ENCODE results near the gene TMEM270. TPM values are rescaled to one million over a fixed set of nuclear protein-coding genes. Genes with fewer than 3 reads are reported as not detected.
"Not testable (repeated sequence)": the region's sequence is repeated elsewhere in the genome, so short reads cannot be mapped to it uniquely, and the experiment has no call there.

TMEM270 gene
- total RNA-seq, 1 experiment from 2014 or later = not detected

DNA sequence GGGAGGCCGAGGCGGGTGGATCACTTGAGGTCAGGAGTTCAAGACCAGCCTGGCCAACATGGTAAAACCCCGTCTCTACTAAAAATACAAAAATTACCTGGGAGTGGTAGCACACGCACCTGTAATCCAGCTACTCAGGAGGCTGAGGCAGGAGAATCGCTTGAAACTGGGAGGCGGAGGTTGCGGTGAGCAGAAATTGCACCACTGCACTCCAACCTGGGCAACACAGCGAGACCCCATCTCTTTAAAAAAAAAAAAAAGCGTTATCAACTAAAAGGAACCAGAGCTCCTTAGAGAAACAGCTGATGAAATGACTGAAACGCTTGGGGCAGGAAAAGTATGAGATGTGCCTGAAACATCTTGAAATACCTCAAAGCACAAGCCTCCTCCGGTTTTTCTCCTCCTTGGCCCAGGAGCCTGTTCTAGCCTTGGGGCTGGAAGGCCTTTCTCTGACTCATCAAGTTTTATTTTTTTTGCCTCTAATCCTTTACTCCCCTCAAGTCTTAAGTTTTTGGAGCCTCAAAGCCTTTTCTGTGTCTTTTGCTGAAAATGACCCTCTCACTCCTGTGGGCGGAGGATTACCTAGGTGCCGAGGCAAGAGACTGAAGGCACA, 16.0 kb upstream of the TMEM270 start:
- DNase-seq = peak; percentile 53
- Histone ChIP-seq H3K9me3 (no peaks in the 10 kb centered on the region), H3K27me3 (no peaks in the 10 kb centered on the region), H3K36me3 (no peaks in the 10 kb centered on the region), H3K4me3 (no peak overlapping the region)

DNA sequence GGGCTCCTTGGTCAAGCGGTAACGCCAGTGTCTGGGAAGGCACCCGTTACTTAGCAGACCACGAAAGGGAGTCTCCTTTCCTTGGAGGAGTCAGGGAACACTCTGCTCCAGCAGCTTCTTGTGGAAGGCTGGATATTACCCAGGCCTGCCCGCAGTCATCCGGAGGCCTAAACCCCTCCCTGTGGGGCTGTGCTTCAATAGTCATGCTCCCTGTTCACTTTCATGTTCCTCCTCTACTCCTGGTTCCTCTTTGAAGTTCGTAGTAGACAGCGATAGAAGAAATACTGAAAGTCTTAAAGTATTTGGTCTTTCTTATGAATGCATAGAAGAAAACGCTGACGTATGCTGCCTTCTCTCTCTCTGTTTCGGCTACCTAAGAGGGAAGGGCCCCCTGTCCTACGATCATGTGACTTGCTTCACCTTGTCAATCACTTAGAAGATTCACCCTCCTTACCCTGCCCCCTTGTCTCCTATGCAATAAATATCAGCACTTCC, 15.2 kb upstream of the TMEM270 start:
- DNase-seq, H3K4me3 ChIP-seq: not testable (repeated sequence)

DNA sequence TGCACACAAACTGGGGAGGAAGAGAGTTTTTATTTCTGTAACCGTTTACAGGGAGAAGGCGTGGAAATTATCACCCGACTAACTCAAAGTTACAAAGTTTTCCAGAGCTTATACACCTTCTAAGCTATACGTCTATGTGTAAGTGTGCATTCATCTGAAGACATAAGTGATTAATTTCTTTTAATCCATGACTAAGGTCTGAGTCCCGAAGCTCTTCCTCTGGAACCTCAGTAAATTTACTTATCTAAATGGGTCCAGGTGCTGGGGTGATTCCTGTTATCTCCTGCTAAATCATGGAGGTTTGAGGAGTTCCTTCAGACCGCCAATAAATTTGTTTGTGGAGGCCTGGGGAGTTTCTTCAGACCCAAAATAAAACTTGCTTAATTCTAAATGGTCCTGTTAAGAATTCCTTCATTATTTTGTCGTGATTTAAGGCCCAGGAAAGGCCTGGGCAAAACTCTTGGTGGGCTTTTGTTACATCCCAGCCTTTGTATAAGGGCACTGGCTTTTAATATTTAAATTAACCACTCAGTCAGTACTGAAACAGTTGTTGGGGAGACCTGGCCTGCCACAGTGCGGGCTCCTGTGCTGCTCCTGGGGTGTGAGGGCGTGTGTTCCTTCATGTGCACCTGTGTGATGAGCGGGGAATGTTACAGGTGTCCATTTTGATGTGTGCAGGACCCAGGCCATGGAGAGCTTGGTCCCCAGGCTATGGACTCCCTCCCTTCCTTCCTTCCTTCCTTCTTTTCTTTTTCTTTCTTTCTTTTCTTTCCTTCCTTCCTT, 12.8 kb upstream of the TMEM270 start:
- Histone ChIP-seq H3K4me3 (no peak overlapping the region), H3K36me3 (no peaks in the 10 kb centered on the region), H3K9me3 (no peaks in the 10 kb centered on the region), H3K27me3 (no peaks in the 10 kb centered on the region)
- no peak for DNase-seq

More for the DNA sequence above, 15.2 kb upstream of the TMEM270 start:
- not testable (repeated sequence) for H3K9me3 ChIP-seq, H3K36me3 ChIP-seq, H3K27me3 ChIP-seq

DNA sequence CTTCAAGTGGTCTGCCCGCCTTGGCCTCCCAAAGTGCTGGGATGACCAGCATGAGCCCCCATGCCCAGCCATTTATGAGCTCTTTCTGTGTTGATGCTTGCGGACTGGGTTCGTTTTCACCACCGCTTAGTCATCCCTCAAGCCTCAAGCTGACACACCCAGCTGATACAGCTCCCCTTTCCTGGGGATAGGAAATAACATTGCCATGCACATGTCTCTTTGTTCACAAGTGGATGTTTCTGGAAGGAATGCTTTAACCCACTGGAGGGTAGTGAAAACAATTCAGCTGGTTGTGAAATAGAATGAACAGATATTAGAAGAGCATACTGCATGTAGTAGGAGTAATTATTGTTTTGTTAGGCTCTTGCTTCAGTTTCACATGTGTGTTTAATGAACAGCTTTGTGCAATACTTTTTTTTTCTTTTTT, 10.2 kb upstream of the TMEM270 start:
- H3K4me3 ChIP-seq = no peak overlapping the region
- H3K27me3 ChIP-seq = no peaks in the 10 kb centered on the region
- DNase-seq = peak; percentile 80
- no peaks in the 10 kb centered on the region for H3K9me3 ChIP-seq
- no peaks in the 10 kb centered on the region for H3K36me3 ChIP-seq

DNA sequence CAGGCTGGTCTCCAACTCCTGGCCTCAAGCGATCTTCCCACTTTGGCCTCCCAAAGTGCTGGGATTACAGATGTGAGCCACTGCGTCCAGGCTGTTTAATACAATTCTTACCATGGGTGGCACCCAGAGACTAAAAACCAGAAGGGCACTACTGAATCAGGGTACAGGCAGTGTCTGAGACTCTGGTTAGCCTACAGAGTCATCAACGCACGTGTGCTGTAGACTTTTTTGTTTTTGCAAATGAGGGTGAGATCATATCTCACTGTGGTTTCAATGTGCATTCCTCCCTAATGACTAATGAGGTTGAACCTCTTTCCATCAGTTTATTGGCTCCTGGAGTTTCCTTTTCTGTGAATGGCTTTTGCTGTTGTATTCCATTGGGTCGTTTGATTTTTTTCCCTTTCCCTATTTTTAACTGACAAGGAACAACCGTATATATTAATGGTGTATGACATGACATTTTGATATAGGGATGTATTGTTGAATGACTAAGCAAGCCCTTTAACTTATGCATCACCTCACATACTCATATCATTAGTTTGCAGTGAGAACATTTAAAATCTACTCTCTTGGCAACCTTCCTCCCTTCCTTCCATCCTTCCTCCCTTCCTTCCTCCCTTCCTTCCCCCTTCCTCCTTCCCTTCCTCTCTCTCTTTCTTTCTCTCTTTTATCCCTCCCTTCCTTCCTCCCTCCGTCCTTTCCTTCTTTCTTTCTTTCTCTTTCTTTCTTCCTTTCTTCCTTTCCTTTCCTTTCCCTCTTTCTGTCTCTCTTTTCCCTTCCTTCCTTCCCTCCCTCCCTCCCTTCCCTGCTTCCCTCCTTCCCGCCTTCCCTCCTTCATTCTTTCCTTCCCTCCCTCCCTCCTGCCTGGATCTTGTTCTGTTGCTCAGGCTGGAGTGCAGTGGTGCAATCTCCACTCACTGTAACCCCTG, 9.3 kb upstream of the TMEM270 start:
- no peaks in the 10 kb centered on the region for H3K9me3 ChIP-seq
- DNase-seq = peak; percentile 57
- no peaks in the 10 kb centered on the region for H3K27me3 ChIP-seq
- no peak overlapping the region for H3K4me3 ChIP-seq
- H3K36me3 ChIP-seq = no peaks in the 10 kb centered on the region

DNA sequence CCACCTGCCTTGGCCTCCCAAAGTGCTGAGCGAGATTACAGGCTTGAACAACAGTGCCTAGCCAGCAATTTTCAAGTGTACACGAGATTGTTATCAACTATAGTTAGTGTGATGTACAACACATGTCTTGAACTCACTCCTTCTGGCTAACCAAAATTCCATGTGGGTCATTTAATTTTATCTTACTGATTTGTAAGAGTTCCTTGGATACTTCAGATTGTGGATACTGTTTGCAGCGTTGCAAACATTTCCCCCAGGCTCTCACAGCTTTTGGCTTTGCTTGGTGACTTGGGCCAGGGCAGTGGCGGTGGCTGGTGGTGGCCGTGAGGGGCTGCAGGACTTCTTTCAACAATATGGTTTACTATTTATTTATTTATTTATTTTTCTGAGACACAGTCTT, 8.5 kb upstream of the TMEM270 start:
- Histone ChIP-seq H3K9me3 (no peaks in the 10 kb centered on the region), H3K27me3 (no peaks in the 10 kb centered on the region), H3K4me3 (no peak overlapping the region), H3K36me3 (no peaks in the 10 kb centered on the region)
- no peak for DNase-seq

DNA sequence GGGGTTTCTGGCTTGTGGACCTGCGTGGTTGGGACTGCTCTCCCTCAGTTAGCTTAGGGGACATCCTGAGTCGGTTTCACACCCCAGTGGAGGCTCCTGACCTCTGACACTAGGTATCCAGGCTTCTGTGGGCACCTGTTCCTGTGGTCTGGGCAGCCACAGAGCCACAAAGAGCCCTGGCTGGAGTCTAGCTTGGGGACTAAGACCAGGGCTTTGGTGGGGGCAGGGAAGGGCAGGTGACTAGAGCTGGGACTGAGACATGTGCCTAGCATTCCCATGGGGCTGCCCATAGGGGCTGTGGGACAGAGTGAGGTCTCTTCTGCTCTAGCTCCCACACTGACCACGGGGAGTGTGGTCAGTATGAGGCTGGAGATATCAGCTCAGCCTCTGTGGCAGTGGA, 4.0 kb upstream of the TMEM270 start:
- DNase-seq = no peak
- Histone ChIP-seq H3K9me3 (no peaks in the 10 kb centered on the region), H3K36me3 (no peaks in the 10 kb centered on the region), H3K4me3 (no peak overlapping the region), H3K27me3 (no peaks in the 10 kb centered on the region)

DNA sequence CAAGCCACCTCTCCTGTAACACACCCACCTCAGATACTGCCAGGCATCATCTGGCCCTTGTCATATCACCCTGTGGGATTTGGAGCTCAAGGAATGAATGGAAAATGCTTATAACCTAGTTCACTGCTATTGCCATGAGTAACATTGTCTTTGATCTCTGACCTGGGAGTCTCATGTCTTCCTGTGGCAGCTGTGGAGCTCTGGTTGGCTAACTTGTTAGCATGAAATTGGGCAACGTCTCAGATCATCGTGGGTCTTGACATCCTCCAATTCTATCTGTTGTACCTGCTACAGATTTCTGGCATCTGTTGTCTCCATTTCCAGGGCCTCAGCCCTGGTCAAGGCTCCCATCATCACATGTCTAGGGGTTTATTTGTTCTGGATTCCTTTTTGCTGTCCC, 2.2 kb upstream of the TMEM270 start:
- DNase-seq = no peak
- no peaks in the 10 kb centered on the region for H3K27me3 ChIP-seq
- H3K36me3 ChIP-seq = no peaks in the 10 kb centered on the region
- H3K9me3 ChIP-seq = no peaks in the 10 kb centered on the region
- no peak overlapping the region for H3K4me3 ChIP-seq

DNA sequence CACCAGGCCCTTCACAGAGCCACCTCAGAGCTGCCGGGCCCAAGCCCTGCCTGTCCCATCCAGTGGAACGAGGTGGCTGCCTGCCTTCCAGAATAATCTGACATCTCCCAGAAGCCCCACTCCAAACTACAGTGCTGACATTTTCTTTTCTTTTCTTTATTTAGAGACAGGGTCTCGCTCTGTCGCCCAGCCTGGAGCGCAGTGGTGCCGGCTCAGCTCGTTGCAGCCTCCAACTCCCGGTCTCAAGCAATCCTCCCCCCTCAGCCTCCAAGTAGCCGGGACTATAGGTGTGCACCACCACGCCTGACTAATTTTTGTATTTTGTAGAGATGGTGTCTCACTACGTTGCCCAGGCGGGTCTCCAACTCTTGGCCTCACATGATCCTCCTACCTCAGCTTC, 346 bp downstream of the TMEM270 start:
- Histone ChIP-seq H3K36me3 (no peaks in the 10 kb centered on the region), H3K4me3 (no peak overlapping the region), H3K9me3 (no peaks in the 10 kb centered on the region), H3K27me3 (no peaks in the 10 kb centered on the region)
- DNase-seq = no peak

DNA sequence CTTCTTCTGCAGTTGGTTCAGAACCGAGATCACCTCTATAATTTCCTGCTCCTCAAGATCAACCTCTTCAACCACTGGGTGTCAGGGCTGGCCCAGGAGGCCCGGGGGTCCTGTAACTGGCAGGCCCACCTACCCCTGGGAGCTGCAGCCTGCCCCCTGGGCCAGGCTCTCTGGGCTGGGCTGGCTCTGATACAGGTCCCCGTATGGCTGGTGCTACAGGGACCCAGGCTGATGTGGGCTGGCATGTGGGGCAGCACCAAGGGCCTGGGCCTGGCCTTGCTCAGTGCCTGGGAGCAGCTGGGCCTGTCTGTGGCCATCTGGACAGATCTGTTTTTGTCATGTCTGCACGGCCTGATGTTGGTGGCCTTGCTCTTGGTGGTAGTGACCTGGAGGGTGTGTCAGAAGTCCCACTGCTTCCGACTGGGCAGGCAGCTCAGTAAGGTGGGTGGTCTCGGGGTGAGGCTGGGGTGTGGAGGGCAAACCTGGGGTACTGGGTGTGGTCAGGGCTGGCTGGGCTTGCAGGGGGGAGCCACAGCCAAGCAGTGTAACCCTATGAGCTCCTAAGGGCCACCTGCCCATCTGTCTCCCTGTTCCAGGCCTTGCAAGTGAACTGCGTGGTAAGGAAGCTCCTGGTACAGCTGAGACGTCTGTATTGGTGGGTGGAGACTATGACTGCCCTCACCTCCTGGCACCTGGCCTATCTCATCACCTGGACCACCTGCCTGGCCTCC, 4.2 kb downstream of the TMEM270 start:
- DNase-seq = no peak
- Histone ChIP-seq H3K27me3 (no peaks in the 10 kb centered on the region), H3K4me3 (no peak overlapping the region), H3K9me3 (no peaks in the 10 kb centered on the region), H3K36me3 (no peaks in the 10 kb centered on the region)

DNA sequence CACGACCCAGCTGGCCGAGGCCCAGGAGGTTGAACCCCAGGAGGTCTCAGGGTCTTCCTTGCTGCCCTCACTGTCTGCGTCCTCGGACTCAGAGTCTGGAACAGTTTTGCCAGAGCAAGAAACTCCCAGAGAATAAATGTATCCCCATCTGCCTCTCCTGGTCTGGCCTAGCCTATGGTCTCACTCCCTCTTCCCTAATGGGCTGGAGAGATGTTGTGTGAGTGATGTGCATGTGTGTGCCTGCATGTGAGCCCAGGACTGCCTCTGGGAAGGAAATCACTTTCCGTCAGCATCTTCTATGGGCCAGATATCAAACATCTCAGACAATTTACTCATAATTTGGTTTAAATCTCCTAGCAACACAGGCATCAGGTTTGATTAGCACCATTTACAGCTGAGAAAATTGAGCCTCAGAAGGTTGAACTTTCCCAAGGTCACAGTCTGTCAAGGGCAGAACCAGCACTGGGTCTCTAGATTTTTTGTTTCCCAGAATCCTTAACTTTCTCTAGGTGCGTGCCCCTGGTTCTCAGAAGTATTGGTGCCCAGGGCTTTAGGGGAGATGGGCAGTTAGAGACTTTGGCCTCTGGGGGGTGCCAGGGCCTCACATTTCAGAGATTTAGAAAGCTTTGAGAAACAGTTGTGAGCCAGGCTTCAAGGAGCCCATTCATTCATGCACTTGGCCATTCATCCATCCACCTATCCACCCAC, 4.9 kb downstream of the TMEM270 start:
- Histone ChIP-seq H3K27me3 (no peaks in the 10 kb centered on the region), H3K4me3 (no peak overlapping the region), H3K36me3 (no peaks in the 10 kb centered on the region), H3K9me3 (no peaks in the 10 kb centered on the region)
- DNase-seq = no peak

DNA sequence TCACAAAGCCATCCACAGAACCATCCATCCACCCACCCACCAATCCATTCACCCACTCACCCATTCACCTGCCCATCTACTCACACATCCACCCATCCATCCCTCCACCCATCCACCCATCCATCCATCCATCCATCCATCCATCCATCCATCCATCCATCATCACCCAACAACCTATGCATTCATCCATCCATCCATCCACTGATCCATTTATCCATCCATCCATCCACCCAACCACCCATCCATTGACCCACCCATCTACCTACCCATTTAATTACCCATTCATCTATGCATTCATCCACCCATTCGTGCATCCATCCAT, 5.4 kb downstream of the TMEM270 start:
- Histone ChIP-seq H3K27me3 (no peaks in the 10 kb centered on the region), H3K4me3 (no peak overlapping the region), H3K9me3 (no peaks in the 10 kb centered on the region), H3K36me3 (no peaks in the 10 kb centered on the region)
- no peak for DNase-seq

DNA sequence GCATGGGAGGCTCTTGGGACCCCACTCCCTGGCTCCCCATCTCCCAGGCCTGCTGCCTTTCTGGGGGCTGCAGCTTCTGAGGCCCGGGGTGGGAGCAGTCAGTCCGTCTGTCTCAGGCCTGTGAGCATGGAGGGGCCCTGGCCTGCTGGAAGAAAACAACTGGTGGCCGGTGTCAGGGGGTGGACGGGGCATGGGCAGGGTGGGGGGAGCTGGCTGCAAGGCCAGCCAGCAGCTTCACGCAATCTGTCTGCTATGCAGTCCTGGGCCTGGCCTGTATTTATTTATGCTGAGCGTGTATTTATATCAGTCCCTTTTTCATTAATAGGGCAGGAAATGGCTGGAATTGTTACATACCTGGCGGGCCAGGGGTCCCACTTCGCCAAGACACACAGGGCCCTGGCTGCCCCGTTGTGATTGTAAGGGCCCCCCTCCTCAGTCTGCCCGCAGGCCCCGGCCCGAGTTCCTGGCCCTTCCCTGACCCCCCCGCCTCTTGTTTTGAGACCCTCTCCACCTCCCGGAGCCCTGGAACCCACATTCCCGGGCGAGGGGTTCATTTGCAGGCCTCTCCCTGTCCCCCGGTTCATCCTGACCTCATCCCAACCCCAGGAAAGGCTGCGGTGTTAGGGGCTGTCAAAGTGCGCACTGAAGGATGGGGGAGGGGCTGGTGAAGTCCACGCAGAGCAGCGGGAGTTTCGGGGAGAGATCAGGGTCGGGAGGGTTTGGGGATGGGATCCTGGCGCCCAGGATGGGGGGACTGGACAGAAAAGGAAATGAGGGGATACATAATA, 8.2 kb downstream of the TMEM270 start:
- no peaks in the 10 kb centered on the region for H3K36me3 ChIP-seq
- no peaks in the 10 kb centered on the region for H3K9me3 ChIP-seq
- H3K27me3 ChIP-seq = no peaks in the 10 kb centered on the region
- no peak for DNase-seq
- H3K4me3 ChIP-seq = no peak overlapping the region

DNA sequence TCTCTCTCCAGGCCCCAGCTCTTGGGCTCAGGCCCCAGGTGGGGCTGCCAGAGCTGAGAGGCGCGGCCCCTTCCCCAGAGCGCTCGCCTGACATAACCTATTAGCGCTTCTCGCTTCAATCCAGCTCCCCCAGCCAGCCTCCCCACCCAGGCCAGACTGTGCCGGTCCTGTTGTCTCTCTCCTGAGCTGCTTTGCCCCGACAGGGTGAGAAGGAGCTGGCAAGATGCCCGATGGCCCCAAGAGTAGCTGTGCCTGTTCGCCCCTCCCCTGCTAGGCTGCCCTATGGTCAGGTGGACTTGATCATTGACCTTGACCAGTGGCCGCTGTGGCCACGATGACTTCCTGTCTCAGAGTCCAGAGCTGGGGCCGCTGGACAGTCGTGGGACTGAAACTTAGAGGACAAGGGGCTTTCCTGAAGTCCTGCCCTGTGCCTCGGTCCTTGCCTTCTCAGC, 9.1 kb downstream of the TMEM270 start:
- DNase-seq = no peak

DNA sequence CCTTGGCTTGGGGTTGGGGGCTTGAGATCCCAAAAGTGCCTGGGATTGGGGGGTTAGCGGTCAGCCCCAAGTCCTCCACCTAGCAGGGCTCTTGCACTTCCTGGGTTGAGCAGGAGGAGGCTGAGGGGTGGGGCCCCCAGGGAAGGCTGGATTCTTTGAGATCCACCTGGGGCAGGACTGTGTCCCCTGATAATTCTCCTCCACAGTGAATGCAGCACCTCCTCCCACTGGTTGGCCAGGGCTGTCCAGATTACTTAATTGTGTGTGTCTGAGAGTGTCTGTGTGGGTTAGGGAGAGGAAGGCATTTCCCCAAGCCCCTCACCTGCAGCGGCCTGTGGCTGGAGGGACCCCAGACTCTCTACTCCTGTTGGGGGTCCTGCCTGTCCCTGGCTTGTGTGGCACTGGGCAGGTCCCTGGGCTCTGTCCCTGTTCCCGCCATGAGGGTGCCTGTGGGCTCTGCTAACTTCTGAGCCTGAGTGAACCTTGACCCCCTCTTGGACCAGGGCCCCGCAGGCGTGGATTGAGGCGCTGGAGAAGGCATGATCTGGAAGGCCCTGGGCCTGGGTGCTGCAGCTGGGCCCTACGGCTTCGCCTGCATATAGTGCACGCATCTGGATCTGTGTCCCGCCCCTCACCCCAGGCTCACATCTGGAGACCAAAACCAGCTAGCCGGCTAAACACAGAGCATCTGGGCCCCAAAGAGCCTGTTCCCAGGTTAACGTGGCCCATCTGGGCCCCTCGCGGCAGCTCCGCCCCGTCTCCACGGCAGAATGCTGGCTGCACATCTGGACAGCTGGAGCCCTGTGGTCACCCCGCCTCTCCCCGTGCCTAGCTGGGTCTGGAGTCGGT, 10.4 kb downstream of the TMEM270 start:
- Histone ChIP-seq H3K36me3 (no peaks in the 10 kb centered on the region), H3K9me3 (no peaks in the 10 kb centered on the region), H3K4me3 (no peak overlapping the region), H3K27me3 (no peaks in the 10 kb centered on the region)
- no peak for DNase-seq

More for the DNA sequence above, 9.1 kb downstream of the TMEM270 start:
- no peaks in the 10 kb centered on the region for H3K9me3 ChIP-seq
- no peaks in the 10 kb centered on the region for H3K36me3 ChIP-seq
- no peak overlapping the region for H3K4me3 ChIP-seq
- no peaks in the 10 kb centered on the region for H3K27me3 ChIP-seq
